ENCODE measurements around the gene CERS2.

Gene CERS2

DNA sequence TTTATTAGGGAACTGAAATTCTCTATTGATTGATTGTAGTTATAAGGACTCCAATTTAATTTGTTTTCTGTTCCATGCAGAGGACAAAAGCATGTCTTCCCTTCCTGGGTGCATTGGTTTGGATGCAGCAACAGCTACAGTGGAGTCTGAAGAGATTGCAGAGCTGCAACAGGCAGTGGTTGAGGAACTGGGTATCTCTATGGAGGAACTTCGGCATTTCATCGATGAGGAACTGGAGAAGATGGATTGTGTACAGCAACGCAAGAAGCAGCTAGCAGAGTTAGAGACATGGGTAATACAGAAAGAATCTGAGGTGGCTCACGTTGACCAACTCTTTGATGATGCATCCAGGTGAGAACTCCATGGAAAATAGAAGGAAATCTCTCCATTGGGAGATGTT lies 47.0 kb downstream of the CERS2 start:
- H3K4me3 ChIP-seq (ENCODE audit: low read depth in 1 of 2, low read length in 2 of 2) = no peak overlapping the region
- H3K9ac ChIP-seq (ENCODE audit: low read length) = no peak overlapping the region
- H3K27me3 ChIP-seq (ENCODE audit: control insufficient read depth in 1 of 2, insufficient read depth in 2 of 2, low read length in 2 of 2) = no peaks in the 10 kb centered on the region
- no peaks in the 10 kb centered on the region for H3K9me3 ChIP-seq (ENCODE audit: low read length)
- peaks cover 9% of the 10 kb centered on the region for H3K4me1 ChIP-seq (ENCODE audit: insufficient read depth, low read length)
- H3K36me3 ChIP-seq (ENCODE audit: insufficient read depth, low read length) = peaks cover 32% of the 10 kb centered on the region
- H3K27ac ChIP-seq (ENCODE audit: low read depth, low read length) = no peak overlapping the region

DNA sequence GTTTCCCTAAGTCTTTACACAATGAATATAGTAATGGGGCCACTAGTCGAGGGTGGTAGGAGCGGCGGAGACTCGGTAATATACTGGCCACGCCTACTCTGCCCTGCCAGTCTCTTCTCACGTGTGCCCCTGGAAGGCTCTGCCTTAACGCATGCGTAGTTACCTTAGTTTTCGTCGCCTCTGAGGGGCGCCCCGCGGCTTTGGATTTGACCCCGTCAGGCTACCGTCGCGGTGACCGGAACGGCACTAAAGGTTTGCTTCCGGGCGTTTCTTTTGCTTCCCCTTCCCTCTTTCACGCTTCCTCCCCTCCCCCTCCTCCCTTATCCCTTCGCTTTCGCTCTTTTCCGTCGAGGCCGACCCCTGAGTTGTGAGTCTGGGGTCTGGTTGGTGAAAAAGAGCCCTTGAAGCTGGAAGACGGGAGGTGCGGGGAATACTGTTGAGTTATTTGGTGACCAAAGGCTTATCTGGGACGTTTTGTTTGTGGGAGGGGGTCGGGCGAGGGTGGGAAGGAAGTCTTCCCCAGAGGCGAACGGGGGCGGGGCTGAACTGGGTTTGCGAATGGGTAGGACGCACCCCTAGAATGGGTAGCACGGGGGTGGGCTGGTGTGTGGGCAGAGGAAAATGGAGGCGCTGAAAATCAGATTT lies 48.4 kb downstream of the CERS2 start, which contains the start of gene SETDB1:
Gene SETDB1, plus strand, starts transcription at position 267 of the 645 bp plus-strand sequence. CDS start 1,352 bp downstream, outside the sequence.
- Histone ChIP-seq H3K36me3 (ENCODE audit: insufficient read depth, low read length) (peaks cover 25% of the 10 kb centered on the region), H3K4me3 (ENCODE audit: low read depth in 1 of 2, low read length in 2 of 2) (peak within 1 kb of the TSS; percentile 90 to 93), H3K27me3 (ENCODE audit: control insufficient read depth in 1 of 2, insufficient read depth in 2 of 2, low read length in 2 of 2) (no peaks in the 10 kb centered on the region), H3K9me3 (ENCODE audit: low read length) (no peaks in the 10 kb centered on the region), H3K4me1 (ENCODE audit: insufficient read depth, low read length) (peaks cover 14% of the 10 kb centered on the region), H3K9ac (ENCODE audit: low read length) (peak within 1 kb of the TSS; percentile 78), H3K27ac (ENCODE audit: low read depth, low read length) (peak within 1 kb of the TSS; percentile 99)

DNA sequence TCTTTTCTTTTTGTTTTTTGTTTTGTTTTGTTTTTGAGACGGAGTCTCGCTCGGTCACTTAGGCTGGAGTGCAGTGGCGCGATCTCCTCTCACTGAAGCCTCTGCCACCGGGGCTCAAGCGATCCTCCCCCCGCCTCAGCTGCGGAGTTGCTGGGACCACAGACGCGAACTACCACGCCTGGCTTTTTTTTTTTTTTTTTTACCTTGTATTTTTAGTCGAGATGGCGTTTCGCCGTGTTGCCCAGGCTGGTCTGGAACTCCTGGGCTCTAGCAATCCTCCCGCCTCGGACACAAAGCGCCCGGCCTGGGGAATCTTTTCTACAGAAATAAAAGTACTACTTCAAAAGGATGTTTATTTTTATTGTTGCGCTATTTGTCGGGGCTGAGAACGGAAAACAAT lies 49.6 kb downstream of the CERS2 start:
- no peak overlapping the region for H3K27ac ChIP-seq (ENCODE audit: low read depth, low read length)

DNA sequence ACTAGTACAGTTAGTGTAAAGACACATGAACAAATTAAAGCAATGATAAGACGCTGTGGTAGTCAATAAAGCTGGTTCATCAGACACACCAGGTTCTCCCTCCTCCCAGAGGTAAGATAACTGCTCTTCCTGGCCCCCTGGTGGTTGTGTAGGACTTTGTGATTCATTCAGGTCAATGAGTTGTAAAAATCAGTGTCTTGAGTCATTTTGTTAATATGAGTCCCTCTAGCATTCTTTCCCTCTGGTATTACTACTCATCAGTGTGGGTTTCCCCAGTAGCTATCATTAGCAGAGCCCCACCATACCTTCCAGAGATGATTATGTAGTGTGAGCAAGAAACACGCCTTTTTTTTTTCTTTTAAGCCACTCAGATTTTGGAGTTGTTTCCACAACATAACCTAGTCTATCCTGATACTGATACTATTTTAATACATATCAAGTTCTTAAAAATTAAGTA lies 52.1 kb downstream of the CERS2 start:
- Histone ChIP-seq H3K36me3 (ENCODE audit: insufficient read depth, low read length) (peaks cover 1% of the 10 kb centered on the region), H3K4me3 (ENCODE audit: low read depth in 1 of 2, low read length in 2 of 2) (no peak overlapping the region), H3K27ac (ENCODE audit: low read depth, low read length) (no peak overlapping the region), H3K4me1 (ENCODE audit: insufficient read depth, low read length) (peaks cover 14% of the 10 kb centered on the region), H3K9me3 (ENCODE audit: low read length) (no peaks in the 10 kb centered on the region), H3K27me3 (ENCODE audit: control insufficient read depth in 1 of 2, insufficient read depth in 2 of 2, low read length in 2 of 2) (no peaks in the 10 kb centered on the region), H3K9ac (ENCODE audit: low read length) (no peak overlapping the region)

More for the DNA sequence above, 49.6 kb downstream of the CERS2 start:
- Histone ChIP-seq H3K36me3 (ENCODE audit: insufficient read depth, low read length) (peaks cover 17% of the 10 kb centered on the region), H3K9me3 (ENCODE audit: low read length) (no peaks in the 10 kb centered on the region), H3K4me3 (ENCODE audit: low read depth in 1 of 2, low read length in 2 of 2) (peak overlapping the region in 1 of 2 donors; percentile 90), H3K27me3 (ENCODE audit: control insufficient read depth in 1 of 2, insufficient read depth in 2 of 2, low read length in 2 of 2) (no peaks in the 10 kb centered on the region), H3K9ac (ENCODE audit: low read length) (no peak overlapping the region), H3K4me1 (ENCODE audit: insufficient read depth, low read length) (peaks cover 14% of the 10 kb centered on the region)

DNA sequence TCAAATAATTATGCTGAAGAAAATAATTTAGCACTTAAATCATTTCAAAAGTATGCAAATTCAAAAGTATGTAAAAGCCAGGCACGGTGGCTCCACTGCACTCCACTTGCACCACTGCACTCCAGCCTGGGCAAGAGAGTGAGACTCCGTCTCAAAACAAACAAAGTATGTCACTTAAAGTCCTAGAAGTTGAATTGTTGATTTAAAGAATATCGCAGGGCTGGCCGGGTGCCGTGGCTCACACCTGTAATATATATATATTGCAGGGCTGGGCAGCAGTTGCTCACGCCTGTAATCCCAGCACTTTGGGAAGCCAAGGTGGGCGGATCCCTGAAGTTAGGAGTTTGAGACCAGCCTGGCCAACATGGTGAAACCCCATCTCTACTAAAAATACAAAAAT lies 57.2 kb downstream of the CERS2 start:
- Histone ChIP-seq H3K27me3 (ENCODE audit: control insufficient read depth in 1 of 2, insufficient read depth in 2 of 2, low read length in 2 of 2) (no peaks in the 10 kb centered on the region), H3K36me3 (ENCODE audit: insufficient read depth, low read length) (no peaks in the 10 kb centered on the region), H3K4me3 (ENCODE audit: low read depth in 1 of 2, low read length in 2 of 2) (no peak overlapping the region), H3K27ac (ENCODE audit: low read depth, low read length) (no peak overlapping the region), H3K9me3 (ENCODE audit: low read length) (no peaks in the 10 kb centered on the region), H3K4me1 (ENCODE audit: insufficient read depth, low read length) (peaks cover 3% of the 10 kb centered on the region), H3K9ac (ENCODE audit: low read length) (no peak overlapping the region)

All from muscle layer of colon (tissue), 2 donors.